GM23248 (cell line): ENCODE results near the gene ALK.

Experiments
- EZH2 ChIP-seq: fragments of 200-600 bp; sonication (generic); IDR thresholded peaks from 2 replicates; pipeline ENCODE4 v1.6.1; 2018; ENCODE audit warnings: antibody characterized with exemption, mild to moderate bottlenecking; ENCODE audit not compliant: insufficient read depth, poor library complexity, severe bottlenecking
- EZH2phosphoT487 ChIP-seq: fragments of 200-600 bp; sonication (generic); IDR thresholded peaks from 2 replicates; pipeline ENCODE4 v1.6.1; 2018; ENCODE audit warnings: antibody characterized with exemption, moderate library complexity, mild to moderate bottlenecking, low read depth; ENCODE audit not compliant: insufficient read depth

DNA sequence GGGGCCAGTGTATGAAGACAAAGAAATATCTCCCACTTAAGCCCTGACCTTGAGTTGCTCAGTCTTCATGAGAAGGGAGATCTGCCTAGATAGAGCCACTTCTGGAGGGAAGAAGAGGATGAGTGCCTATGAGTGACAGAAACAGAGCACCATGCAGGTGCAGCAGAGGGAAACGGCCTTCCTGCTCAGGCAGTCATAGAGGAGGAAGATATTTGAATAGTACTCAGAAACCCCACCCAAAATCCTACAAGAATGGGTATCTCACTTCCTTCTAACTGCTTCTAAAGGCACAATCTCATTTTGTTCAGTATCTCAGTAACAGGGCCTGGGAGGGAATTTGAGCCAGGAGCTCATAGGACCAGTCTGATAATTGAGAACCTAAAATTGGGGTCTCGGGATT lies 339.3 kb downstream of the ALK start:
- no peak for TF ChIP-seq EZH2phosphoT487
- no peak for TF ChIP-seq EZH2
